H9 (cell line): ENCODE data around the gene NR2F2. TPM values are rescaled to one million over a fixed set of nuclear protein-coding genes. Genes with fewer than 3 reads are reported as not detected.

Experiments
- DNase-seq: peaks from one replicate; pipeline ENCODE4 v3.0.0-alpha.2; 2017
- H2AFZ ChIP-seq: one replicate; pipeline ENCODE4 v1.6.1; 2013; ENCODE audit warnings: mild to moderate bottlenecking, low read length, control low read depth, moderate library complexity
- H2AK5ac ChIP-seq: 2 replicates; pipeline ENCODE4 v1.6.1; 2013; ENCODE audit warnings: low read length, control low read depth, mixed read lengths; ENCODE audit not compliant: insufficient read length
- H2BK120ac ChIP-seq: one replicate; pipeline ENCODE4 v1.6.1; 2013; ENCODE audit warnings: low read depth, mild to moderate bottlenecking, low read length, control low read depth, inconsistent platforms; ENCODE audit not compliant: poor library complexity, severe bottlenecking
- H2BK12ac ChIP-seq: 2 replicates; pipeline ENCODE4 v1.6.1; 2013; ENCODE audit warnings: low read length, control low read depth, mixed read lengths, low read depth; ENCODE audit not compliant: insufficient read length
- H2BK15ac ChIP-seq: 2 replicates; pipeline ENCODE4 v1.6.1; 2013; ENCODE audit warnings: low read depth, low read length, control low read depth
- H2BK20ac ChIP-seq: one replicate; pipeline ENCODE4 v1.6.1; 2013; ENCODE audit warnings: low read depth, mild to moderate bottlenecking, low read length, control low read depth, inconsistent platforms; ENCODE audit not compliant: poor library complexity, severe bottlenecking
- H2BK5ac ChIP-seq: 2 replicates; pipeline ENCODE4 v1.6.1; 2013; ENCODE audit warnings: low read length, control low read depth, mixed read lengths; ENCODE audit not compliant: insufficient read length
- H3K14ac ChIP-seq: 2 replicates; pipeline ENCODE4 v1.6.1; 2013; ENCODE audit warnings: low read length, control low read depth; ENCODE audit not compliant: insufficient read depth
- H3K18ac ChIP-seq: 2 replicates; pipeline ENCODE4 v1.6.1; 2013; ENCODE audit warnings: low read depth, mild to moderate bottlenecking, mixed read lengths, low read length, control low read depth; ENCODE audit not compliant: insufficient read length
- H3K23ac ChIP-seq: 2 replicates; pipeline ENCODE4 v1.6.1; 2013; ENCODE audit warnings: low read length, control low read depth, mixed read lengths, low read depth; ENCODE audit not compliant: insufficient read length
- H3K23me2 ChIP-seq: 2 replicates; pipeline ENCODE4 v1.6.1; 2013; ENCODE audit warnings: low read depth, mild to moderate bottlenecking, mixed read lengths, low read length, control low read depth; ENCODE audit not compliant: insufficient read length, poor library complexity, severe bottlenecking
- H3K27ac ChIP-seq: 2 replicates; pipeline ENCODE4 v1.5.1; 2013; ENCODE audit warnings: low read length, control low read depth, mixed read lengths, low read depth; ENCODE audit not compliant: insufficient read length
- H3K27me3 ChIP-seq: 2 replicates; pipeline ENCODE4 v1.6.1; 2013; ENCODE audit warnings: low read length, control low read depth, inconsistent platforms; ENCODE audit not compliant: insufficient read depth
- H3K4ac ChIP-seq: 2 replicates; pipeline ENCODE4 v1.6.1; 2013; ENCODE audit warnings: low read depth, mild to moderate bottlenecking, control low read depth, inconsistent platforms, low read length, moderate library complexity
- H3K4me1 ChIP-seq: 2 replicates; pipeline ENCODE4 v1.6.1; 2013; ENCODE audit warnings: low read length, control low read depth, inconsistent platforms; ENCODE audit not compliant: insufficient read depth
- H3K4me2 ChIP-seq: 2 replicates; pipeline ENCODE4 v1.6.1; 2013; ENCODE audit warnings: low read length, control low read depth, mixed read lengths; ENCODE audit not compliant: insufficient read length, insufficient read depth
- H3K56ac ChIP-seq: 2 replicates; pipeline ENCODE4 v1.6.1; 2013; ENCODE audit warnings: low read depth, mild to moderate bottlenecking, mixed read lengths, low read length, control low read depth; ENCODE audit not compliant: insufficient read length
- H3K79me1 ChIP-seq: 2 replicates; pipeline ENCODE4 v1.6.1; 2013; ENCODE audit warnings: low read depth, mild to moderate bottlenecking, moderate library complexity, low read length, control low read depth, inconsistent platforms; ENCODE audit not compliant: insufficient read depth, poor library complexity, severe bottlenecking
- H3K79me2 ChIP-seq: 2 replicates; pipeline ENCODE4 v1.6.1; 2013; ENCODE audit warnings: low read length, control low read depth, inconsistent platforms; ENCODE audit not compliant: insufficient read depth
- H3K9ac ChIP-seq: 2 replicates; pipeline ENCODE4 v1.6.1; 2013; ENCODE audit warnings: low read length, control low read depth, mixed read lengths; ENCODE audit not compliant: insufficient read length; ENCODE audit errors: extremely low read depth
- H3K9me3 ChIP-seq: one replicate; pipeline ENCODE4 v1.6.1; 2013; ENCODE audit warnings: low read depth, low read length, inconsistent platforms; ENCODE audit not compliant: control insufficient read depth
- H3T11ph ChIP-seq: one replicate; pipeline ENCODE4 v1.6.1; 2013; ENCODE audit warnings: mild to moderate bottlenecking, low read length, control low read depth, inconsistent platforms
- H4K20me1 ChIP-seq: one replicate; pipeline ENCODE4 v1.6.1; 2013; ENCODE audit not compliant: control insufficient read depth, insufficient read length, insufficient read depth
- H4K5ac ChIP-seq: 2 replicates; pipeline ENCODE4 v1.6.1; 2013; ENCODE audit warnings: low read depth, mild to moderate bottlenecking, mixed read lengths, low read length, control low read depth; ENCODE audit not compliant: insufficient read length
- H4K8ac ChIP-seq: replicated peaks from 2 replicates; pipeline ENCODE4 v1.6.1; 2013; ENCODE audit warnings: low read length, control low read depth, mixed read lengths, low read depth; ENCODE audit not compliant: insufficient read length
- H4K91ac ChIP-seq: 2 replicates; pipeline ENCODE4 v1.6.1; 2013; ENCODE audit warnings: low read depth, mild to moderate bottlenecking, moderate library complexity, mixed read lengths, low read length, control low read depth; ENCODE audit not compliant: insufficient read length
- H3K27ac Mint-ChIP-seq, 3 experiments: 2 replicates in 2 of 3; 3 replicates in 1 of 3; pipeline ENCODE4 v1.8.0; 2020 to 2021; ENCODE audit warnings: mixed read lengths in 3 of 3, mild to moderate bottlenecking in 1 of 3, moderate library complexity in 1 of 3
- H3K27me3 Mint-ChIP-seq: 2 replicates; pipeline ENCODE4 v1.8.0; 2021; ENCODE audit warnings: low read depth, mild to moderate bottlenecking, moderate library complexity, mixed read lengths
- H3K36me3 Mint-ChIP-seq, 3 experiments: 2 replicates in 2 of 3; 3 replicates in 1 of 3; pipeline ENCODE4 v1.8.0; 2020 to 2021; ENCODE audit warnings: low read depth in 3 of 3, mixed read lengths in 3 of 3; ENCODE audit not compliant: insufficient read depth in 1 of 3
- H3K4me1 Mint-ChIP-seq, 2 experiments: 2 replicates each; pipeline ENCODE4 v1.8.0; 2020; ENCODE audit warnings: mixed read lengths in 2 of 2
- H3K4me3 Mint-ChIP-seq, 2 experiments: 2 replicates in 1 of 2; 3 replicates in 1 of 2; pipeline ENCODE4 v1.8.0; 2020 to 2021; ENCODE audit warnings: mild to moderate bottlenecking in 2 of 2, mixed read lengths in 2 of 2, moderate library complexity in 1 of 2
- H3K9me3 Mint-ChIP-seq, 2 experiments: 2 replicates in 1 of 2; 3 replicates in 1 of 2; pipeline ENCODE4 v1.8.0; 2020; ENCODE audit warnings: mild to moderate bottlenecking in 2 of 2, mixed read lengths in 2 of 2, moderate library complexity in 1 of 2
- CTCF ChIP-seq: fragments of 200-600 bp; sonication (generic); conservative IDR thresholded peaks from 3 replicates; pipeline ENCODE4 v1.8.0; 2021; ENCODE audit warnings: antibody characterized with exemption, mild to moderate bottlenecking
- WGBS: extraction: QIAGEN DNeasy Blood & Tissue Kit; methylation state at CpG from one replicate; pipeline ENCODE4 v1.1.7; 2013; ENCODE audit warnings: missing lambda C conversion rate, low lambda C conversion rate, mixed read lengths; ENCODE audit not compliant: insufficient read length; ENCODE audit errors: extremely low coverage; 5-methylcytosine and 5-hydroxymethylcytosine counted together
- total RNA-seq: library from RNA; stranded (reverse); gene quantifications from 2 replicates; pipeline ENCODE4 v1.2.1, GENCODE V29; 2021

The NR2F2 gene
- total RNA-seq, 1 experiment from 2014 or later: 0.24 TPM

- Histone ChIP-seq H3K18ac (no peak overlapping the region), H2AK5ac (no peak overlapping the region), H3K4ac (no peak overlapping the region), H4K8ac (no peak overlapping the region), H2BK20ac (no peak overlapping the region), H3K79me1 (no peaks in the 10 kb centered on the region), H3K27ac (no peak overlapping the region), H3K4me2 (peak overlapping the region; percentile 76), H2AFZ (no peak overlapping the region), H3K14ac (no peak overlapping the region), H3K27me3 (peaks cover 97% of the 10 kb centered on the region), H2BK5ac (no peak overlapping the region), H3K4me1 (0 out of 2 replicates have a peak, but pooled peaks cover 2% of the 10 kb centered on the region), H3T11ph (no peak overlapping the region), H3K23ac (no peak overlapping the region), H3K9ac (no peak overlapping the region), H4K91ac (no peak overlapping the region), H3K23me2 (peaks cover 8% of the 10 kb centered on the region), H3K79me2 (no peaks in the 10 kb centered on the region), H2BK12ac (no peak overlapping the region), H3K56ac (no peak overlapping the region), H4K20me1 (no peaks in the 10 kb centered on the region), H3K9me3 (no peaks in the 10 kb centered on the region), H2BK15ac (no peak overlapping the region), H2BK120ac (no peak overlapping the region), H4K5ac (no peak overlapping the region)
- no peak overlapping the region for H3K27ac Mint-ChIP-seq
- peaks cover 2 to 7% of the 10 kb centered on the region in 2 experiments; a peak in 3 of 5 replicates for H3K9me3 Mint-ChIP-seq
- peak overlapping the region in 1 of 2 experiments; percentile 61; a peak in 3 of 5 replicates for H3K4me3 Mint-ChIP-seq
- H3K27me3 Mint-ChIP-seq: no peaks in the 10 kb centered on the region
- peaks cover 20 to 58% of the 10 kb centered on the region in 2 experiments for H3K4me1 Mint-ChIP-seq
- WGBS: no CpG with 5 or more reads among the region's 57 CpGs
- TF ChIP-seq CTCF: no peak
- peaks cover 0 to 2% (median 0%) of the 10 kb centered on the region in 3 experiments; a peak in 2 of 7 replicates for H3K36me3 Mint-ChIP-seq
- peak; percentile 53 for DNase-seq
Measured at GRCh38 chr15:96359616-96360521, 29.4 kb downstream of the NR2F2 start.
